Peyer's patch (tissue), 4 donors: Measurements from ENCODE around the gene CLTRN.

Experiments used
- CTCF ChIP-seq, 6 experiments: fragments of 450-650 bp in 4 of 6; fragments of 200-600 bp in 2 of 6; sonication (generic) in 1 of 6; IDR thresholded peaks; one replicate each; pipeline ENCODE4 v1.5.1; 2017 to 2019; ENCODE audit warnings: antibody characterized with exemption in 6 of 6, mild to moderate bottlenecking in 3 of 6, moderate library complexity in 1 of 6
- POLR2A ChIP-seq, 2 donors: fragments of 450-650 bp; IDR thresholded peaks; one replicate each; pipeline ENCODE4 v1.5.1; 2017; ENCODE audit warnings: antibody characterized with exemption in 2 of 2, mild to moderate bottlenecking in 2 of 2, moderate library complexity in 2 of 2

GRCh38 chrX:15676886-15677285 is 12.3 kb upstream of the CLTRN start:
- TF ChIP-seq CTCF (IDR thresholded peaks at IDR 0.05) (no peak), POLR2A (IDR thresholded peaks at IDR 0.05) (no peak)
